ENCODE data around the gene SENP6.

SENP6 gene

GRCh38 chr6:75751443-75751842, 149.8 kb downstream of the SENP6 start:
- no peak for DNase-seq

- no peak for DNase-seq
Observed at GRCh38 chr6:75752365-75752764, 150.7 kb downstream of the SENP6 start.

- no peak for DNase-seq
Observed at GRCh38 chr6:75755704-75756103, 154.0 kb downstream of the SENP6 start.

GRCh38 chr6:75757295-75757694, 155.6 kb downstream of the SENP6 start:
- no peak for DNase-seq

- DNase-seq, result no peak
Observed at GRCh38 chr6:75758061-75758460, 156.4 kb downstream of the SENP6 start.

- DNase-seq, result no peak
Observed at GRCh38 chr6:75759207-75759606, 157.5 kb downstream of the SENP6 start.

- no peak for DNase-seq
Observed at GRCh38 chr6:75760320-75760719, 158.6 kb downstream of the SENP6 start.

- no peak for DNase-seq
Observed at GRCh38 chr6:75761489-75761888, 159.8 kb downstream of the SENP6 start.

- DNase-seq, result no peak
Observed at GRCh38 chr6:75762063-75762462, 160.4 kb downstream of the SENP6 start.

- DNase-seq, result no peak
Observed at GRCh38 chr6:75766387-75766786, 164.7 kb downstream of the SENP6 start.
